ENCODE data around the gene APOL5.

DNA sequence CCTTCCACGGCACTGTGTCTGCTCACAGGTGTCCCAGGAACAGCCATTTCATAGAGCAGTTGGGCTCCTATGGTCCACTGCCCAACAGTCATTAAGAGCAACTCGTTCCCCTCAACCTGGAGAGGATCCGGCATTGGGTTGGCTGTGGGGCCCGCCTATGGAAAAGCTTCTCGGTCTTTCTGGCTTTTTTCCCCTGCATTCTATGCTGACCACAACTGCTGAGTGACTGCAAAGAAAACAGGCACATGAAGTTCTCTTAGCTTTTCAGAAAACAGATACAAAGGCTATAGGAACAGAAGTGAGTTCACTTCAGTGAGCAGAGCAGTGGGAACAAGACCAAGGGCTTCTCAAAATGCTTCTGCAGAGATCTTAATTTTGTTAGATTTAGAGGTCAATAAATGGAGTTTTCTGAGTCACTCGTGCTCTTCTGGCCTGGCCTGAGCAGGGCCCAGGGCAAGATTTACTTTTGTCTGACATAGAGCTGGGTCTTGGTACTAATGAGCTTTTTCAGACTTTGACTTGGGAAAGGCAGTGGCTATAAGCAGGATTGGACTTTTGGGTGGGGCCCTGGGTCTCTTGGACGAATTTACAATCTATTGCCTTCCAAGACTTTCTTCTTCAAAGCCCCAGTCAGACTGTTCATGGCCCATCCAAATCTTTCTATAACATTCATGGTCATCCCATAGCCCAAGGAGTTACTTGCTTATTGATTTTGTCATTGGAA, 13.6 kb upstream of the APOL5 start:
- TF ChIP-seq, protein P1, sequence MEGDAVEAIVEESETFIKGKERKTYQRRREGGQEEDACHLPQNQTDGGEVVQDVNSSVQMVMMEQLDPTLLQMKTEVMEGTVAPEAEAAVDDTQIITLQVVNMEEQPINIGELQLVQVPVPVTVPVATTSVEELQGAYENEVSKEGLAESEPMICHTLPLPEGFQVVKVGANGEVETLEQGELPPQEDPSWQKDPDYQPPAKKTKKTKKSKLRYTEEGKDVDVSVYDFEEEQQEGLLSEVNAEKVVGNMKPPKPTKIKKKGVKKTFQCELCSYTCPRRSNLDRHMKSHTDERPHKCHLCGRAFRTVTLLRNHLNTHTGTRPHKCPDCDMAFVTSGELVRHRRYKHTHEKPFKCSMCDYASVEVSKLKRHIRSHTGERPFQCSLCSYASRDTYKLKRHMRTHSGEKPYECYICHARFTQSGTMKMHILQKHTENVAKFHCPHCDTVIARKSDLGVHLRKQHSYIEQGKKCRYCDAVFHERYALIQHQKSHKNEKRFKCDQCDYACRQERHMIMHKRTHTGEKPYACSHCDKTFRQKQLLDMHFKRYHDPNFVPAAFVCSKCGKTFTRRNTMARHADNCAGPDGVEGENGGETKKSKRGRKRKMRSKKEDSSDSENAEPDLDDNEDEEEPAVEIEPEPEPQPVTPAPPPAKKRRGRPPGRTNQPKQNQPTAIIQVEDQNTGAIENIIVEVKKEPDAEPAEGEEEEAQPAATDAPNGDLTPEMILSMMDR (IDR thresholded peaks at IDR 0.05) = no peak
- no peak for TF ChIP-seq POLR2AphosphoS5 (IDR thresholded peaks at IDR 0.05)
- no peak for TF ChIP-seq POLR2A (IDR thresholded peaks at IDR 0.05; ENCODE audit: low read depth)
- TF ChIP-seq EP300 (IDR thresholded peaks at IDR 0.05) = no peak

Data from esophagus muscularis mucosa (tissue), 4 donors.